H9 (cell line): ENCODE results near the gene IRF2BP1. TPM values are rescaled to one million over a fixed set of nuclear protein-coding genes. Genes with fewer than 3 reads are reported as not detected.

Experiments used
- DNase-seq: peaks from one replicate; pipeline ENCODE4 v3.0.0-alpha.2; 2017
- H2AFZ ChIP-seq: one replicate; pipeline ENCODE4 v1.6.1; 2013; ENCODE audit warnings: mild to moderate bottlenecking, low read length, control low read depth, moderate library complexity
- H2AK5ac ChIP-seq: 2 replicates; pipeline ENCODE4 v1.6.1; 2013; ENCODE audit warnings: low read length, control low read depth, mixed read lengths; ENCODE audit not compliant: insufficient read length
- H2BK120ac ChIP-seq: one replicate; pipeline ENCODE4 v1.6.1; 2013; ENCODE audit warnings: low read depth, mild to moderate bottlenecking, low read length, control low read depth, inconsistent platforms; ENCODE audit not compliant: poor library complexity, severe bottlenecking
- H2BK12ac ChIP-seq: 2 replicates; pipeline ENCODE4 v1.6.1; 2013; ENCODE audit warnings: low read length, control low read depth, mixed read lengths, low read depth; ENCODE audit not compliant: insufficient read length
- H2BK15ac ChIP-seq: 2 replicates; pipeline ENCODE4 v1.6.1; 2013; ENCODE audit warnings: low read depth, low read length, control low read depth
- H2BK20ac ChIP-seq: one replicate; pipeline ENCODE4 v1.6.1; 2013; ENCODE audit warnings: low read depth, mild to moderate bottlenecking, low read length, control low read depth, inconsistent platforms; ENCODE audit not compliant: poor library complexity, severe bottlenecking
- H2BK5ac ChIP-seq: 2 replicates; pipeline ENCODE4 v1.6.1; 2013; ENCODE audit warnings: low read length, control low read depth, mixed read lengths; ENCODE audit not compliant: insufficient read length
- H3K14ac ChIP-seq: 2 replicates; pipeline ENCODE4 v1.6.1; 2013; ENCODE audit warnings: low read length, control low read depth; ENCODE audit not compliant: insufficient read depth
- H3K18ac ChIP-seq: 2 replicates; pipeline ENCODE4 v1.6.1; 2013; ENCODE audit warnings: low read depth, mild to moderate bottlenecking, mixed read lengths, low read length, control low read depth; ENCODE audit not compliant: insufficient read length
- H3K23ac ChIP-seq: 2 replicates; pipeline ENCODE4 v1.6.1; 2013; ENCODE audit warnings: low read length, control low read depth, mixed read lengths, low read depth; ENCODE audit not compliant: insufficient read length
- H3K23me2 ChIP-seq: 2 replicates; pipeline ENCODE4 v1.6.1; 2013; ENCODE audit warnings: low read depth, mild to moderate bottlenecking, mixed read lengths, low read length, control low read depth; ENCODE audit not compliant: insufficient read length, poor library complexity, severe bottlenecking
- H3K27ac ChIP-seq: 2 replicates; pipeline ENCODE4 v1.5.1; 2013; ENCODE audit warnings: low read length, control low read depth, mixed read lengths, low read depth; ENCODE audit not compliant: insufficient read length
- H3K27me3 ChIP-seq: 2 replicates; pipeline ENCODE4 v1.6.1; 2013; ENCODE audit warnings: low read length, control low read depth, inconsistent platforms; ENCODE audit not compliant: insufficient read depth
- H3K4ac ChIP-seq: 2 replicates; pipeline ENCODE4 v1.6.1; 2013; ENCODE audit warnings: low read depth, mild to moderate bottlenecking, control low read depth, inconsistent platforms, low read length, moderate library complexity
- H3K4me1 ChIP-seq: 2 replicates; pipeline ENCODE4 v1.6.1; 2013; ENCODE audit warnings: low read length, control low read depth, inconsistent platforms; ENCODE audit not compliant: insufficient read depth
- H3K4me2 ChIP-seq: 2 replicates; pipeline ENCODE4 v1.6.1; 2013; ENCODE audit warnings: low read length, control low read depth, mixed read lengths; ENCODE audit not compliant: insufficient read length, insufficient read depth
- H3K56ac ChIP-seq: 2 replicates; pipeline ENCODE4 v1.6.1; 2013; ENCODE audit warnings: low read depth, mild to moderate bottlenecking, mixed read lengths, low read length, control low read depth; ENCODE audit not compliant: insufficient read length
- H3K79me1 ChIP-seq: 2 replicates; pipeline ENCODE4 v1.6.1; 2013; ENCODE audit warnings: low read depth, mild to moderate bottlenecking, moderate library complexity, low read length, control low read depth, inconsistent platforms; ENCODE audit not compliant: insufficient read depth, poor library complexity, severe bottlenecking
- H3K79me2 ChIP-seq: 2 replicates; pipeline ENCODE4 v1.6.1; 2013; ENCODE audit warnings: low read length, control low read depth, inconsistent platforms; ENCODE audit not compliant: insufficient read depth
- H3K9ac ChIP-seq: 2 replicates; pipeline ENCODE4 v1.6.1; 2013; ENCODE audit warnings: low read length, control low read depth, mixed read lengths; ENCODE audit not compliant: insufficient read length; ENCODE audit errors: extremely low read depth
- H3K9me3 ChIP-seq: one replicate; pipeline ENCODE4 v1.6.1; 2013; ENCODE audit warnings: low read depth, low read length, inconsistent platforms; ENCODE audit not compliant: control insufficient read depth
- H3T11ph ChIP-seq: one replicate; pipeline ENCODE4 v1.6.1; 2013; ENCODE audit warnings: mild to moderate bottlenecking, low read length, control low read depth, inconsistent platforms
- H4K20me1 ChIP-seq: one replicate; pipeline ENCODE4 v1.6.1; 2013; ENCODE audit not compliant: control insufficient read depth, insufficient read length, insufficient read depth
- H4K5ac ChIP-seq: 2 replicates; pipeline ENCODE4 v1.6.1; 2013; ENCODE audit warnings: low read depth, mild to moderate bottlenecking, mixed read lengths, low read length, control low read depth; ENCODE audit not compliant: insufficient read length
- H4K8ac ChIP-seq: replicated peaks from 2 replicates; pipeline ENCODE4 v1.6.1; 2013; ENCODE audit warnings: low read length, control low read depth, mixed read lengths, low read depth; ENCODE audit not compliant: insufficient read length
- H4K91ac ChIP-seq: 2 replicates; pipeline ENCODE4 v1.6.1; 2013; ENCODE audit warnings: low read depth, mild to moderate bottlenecking, moderate library complexity, mixed read lengths, low read length, control low read depth; ENCODE audit not compliant: insufficient read length
- H3K27ac Mint-ChIP-seq, 3 experiments: 2 replicates in 2 of 3; 3 replicates in 1 of 3; pipeline ENCODE4 v1.8.0; 2020 to 2021; ENCODE audit warnings: mixed read lengths in 3 of 3, mild to moderate bottlenecking in 1 of 3, moderate library complexity in 1 of 3
- H3K27me3 Mint-ChIP-seq: 2 replicates; pipeline ENCODE4 v1.8.0; 2021; ENCODE audit warnings: low read depth, mild to moderate bottlenecking, moderate library complexity, mixed read lengths
- H3K36me3 Mint-ChIP-seq, 3 experiments: 2 replicates in 2 of 3; 3 replicates in 1 of 3; pipeline ENCODE4 v1.8.0; 2020 to 2021; ENCODE audit warnings: low read depth in 3 of 3, mixed read lengths in 3 of 3; ENCODE audit not compliant: insufficient read depth in 1 of 3
- H3K4me1 Mint-ChIP-seq, 2 experiments: 2 replicates each; pipeline ENCODE4 v1.8.0; 2020; ENCODE audit warnings: mixed read lengths in 2 of 2
- H3K4me3 Mint-ChIP-seq, 2 experiments: 2 replicates in 1 of 2; 3 replicates in 1 of 2; pipeline ENCODE4 v1.8.0; 2020 to 2021; ENCODE audit warnings: mild to moderate bottlenecking in 2 of 2, mixed read lengths in 2 of 2, moderate library complexity in 1 of 2
- H3K9me3 Mint-ChIP-seq, 2 experiments: 2 replicates in 1 of 2; 3 replicates in 1 of 2; pipeline ENCODE4 v1.8.0; 2020; ENCODE audit warnings: mild to moderate bottlenecking in 2 of 2, mixed read lengths in 2 of 2, moderate library complexity in 1 of 2
- CTCF ChIP-seq: fragments of 200-600 bp; sonication (generic); conservative IDR thresholded peaks from 3 replicates; pipeline ENCODE4 v1.8.0; 2021; ENCODE audit warnings: antibody characterized with exemption, mild to moderate bottlenecking
- WGBS: extraction: QIAGEN DNeasy Blood & Tissue Kit; methylation state at CpG from one replicate; pipeline ENCODE4 v1.1.7; 2013; ENCODE audit warnings: missing lambda C conversion rate, low lambda C conversion rate, mixed read lengths; ENCODE audit not compliant: insufficient read length; ENCODE audit errors: extremely low coverage; 5-methylcytosine and 5-hydroxymethylcytosine counted together
- total RNA-seq: library from RNA; stranded (reverse); gene quantifications from 2 replicates; pipeline ENCODE4 v1.2.1, GENCODE V29; 2021

The IRF2BP1 gene
- total RNA-seq, 1 experiment from 2014 or later: 28.2 TPM

- Histone ChIP-seq H2BK5ac (no peak overlapping the region), H3K27ac (no peak overlapping the region)
- H3K4me3 Mint-ChIP-seq: no peak overlapping the region
Measured at GRCh38 chr19:45842198-45842597, 43.7 kb downstream of the IRF2BP1 start.

More at GRCh38 chr19:45842198-45842597, 43.7 kb downstream of the IRF2BP1 start:
- H4K20me1 ChIP-seq: no peaks in the 10 kb centered on the region
- no peak overlapping the region for H3K18ac ChIP-seq
- H2AFZ ChIP-seq: no peak overlapping the region
- H3K27me3 ChIP-seq: no peaks in the 10 kb centered on the region
- H3K79me2 ChIP-seq: no peaks in the 10 kb centered on the region; the same call in 1 of the 2 replicates
- H2AK5ac ChIP-seq: no peak overlapping the region
- no peak for TF ChIP-seq CTCF
- H4K8ac ChIP-seq: no peak overlapping the region
- H3K79me1 ChIP-seq: no peaks in the 10 kb centered on the region
- H4K5ac ChIP-seq: no peak overlapping the region
- no peak overlapping the region for H3K9ac ChIP-seq
- Mint-ChIP-seq H3K36me3 (peaks cover 75 to 91% (median 84%) of the 10 kb centered on the region in 3 experiments), H3K27me3 (no peaks in the 10 kb centered on the region), H3K4me1 (no peaks in the 10 kb centered on the region), H3K27ac (no peak overlapping the region), H3K9me3 (peaks cover 0 to 2% of the 10 kb centered on the region in 2 experiments; a peak in 2 of 5 replicates)
- H3K23ac ChIP-seq: no peak overlapping the region
- H2BK12ac ChIP-seq: no peak overlapping the region
- no peak overlapping the region for H3K4ac ChIP-seq
- H4K91ac ChIP-seq: no peak overlapping the region
- H3K4me2 ChIP-seq: no peak overlapping the region
- no peaks in the 10 kb centered on the region for H3K9me3 ChIP-seq
- no peak overlapping the region for H2BK120ac ChIP-seq
- no peaks in the 10 kb centered on the region for H3K4me1 ChIP-seq
- no CpG with 5 or more reads among the region's 14 CpGs for WGBS
- no peak overlapping the region for H3T11ph ChIP-seq
- H3K56ac ChIP-seq: no peak overlapping the region
- no peak overlapping the region for H3K14ac ChIP-seq
- H3K23me2 ChIP-seq: no peaks in the 10 kb centered on the region
- DNase-seq: no peak
- no peak overlapping the region for H2BK20ac ChIP-seq
- no peak overlapping the region for H2BK15ac ChIP-seq
